Fibroblast of lung (primary cell): ENCODE data around the gene CCDC12.

Experiments
- CTCF ChIP-seq, 2 donors: IDR thresholded peaks in 1 of 2; conservative IDR thresholded peaks in 1 of 2; 1 replicate in 1 of 2; 2 replicates in 1 of 2; pipeline ENCODE4 v1.5.1; 2011 to 2012; ENCODE audit warnings: low read length in 2 of 2, control low read depth in 1 of 2, inconsistent platforms in 1 of 2, low read depth in 1 of 2, mild to moderate bottlenecking in 1 of 2
- EZH2 ChIP-seq: IDR thresholded peaks from 2 replicates; pipeline ENCODE4 v1.5.1; 2012; ENCODE audit warnings: low read length, control low read depth, mild to moderate bottlenecking; ENCODE audit errors: missing control alignments

- TF ChIP-seq EZH2 (no peak), CTCF (conservative IDR thresholded peaks at IDR 0.05 in 1 of 2, IDR thresholded peaks at IDR 0.05 in 1 of 2; ENCODE audit: low read depth in 1 of 2, low read length in 2 of 2) (no peak)
Measured at GRCh38 chr3:46993292-46993691, 16.7 kb upstream of the CCDC12 start.
